Measurements from ENCODE around the gene UBE2U. TPM values are rescaled to one million over a fixed set of nuclear protein-coding genes. Genes with fewer than 3 reads are reported as not detected.
"Not testable (repeated sequence)": the region's sequence is repeated elsewhere in the genome, so short reads cannot be mapped to it uniquely, and the experiment has no call there.

The UBE2U gene
- total and polyA plus RNA-seq, 7 experiments from 2014 or later = not detected

DNA sequence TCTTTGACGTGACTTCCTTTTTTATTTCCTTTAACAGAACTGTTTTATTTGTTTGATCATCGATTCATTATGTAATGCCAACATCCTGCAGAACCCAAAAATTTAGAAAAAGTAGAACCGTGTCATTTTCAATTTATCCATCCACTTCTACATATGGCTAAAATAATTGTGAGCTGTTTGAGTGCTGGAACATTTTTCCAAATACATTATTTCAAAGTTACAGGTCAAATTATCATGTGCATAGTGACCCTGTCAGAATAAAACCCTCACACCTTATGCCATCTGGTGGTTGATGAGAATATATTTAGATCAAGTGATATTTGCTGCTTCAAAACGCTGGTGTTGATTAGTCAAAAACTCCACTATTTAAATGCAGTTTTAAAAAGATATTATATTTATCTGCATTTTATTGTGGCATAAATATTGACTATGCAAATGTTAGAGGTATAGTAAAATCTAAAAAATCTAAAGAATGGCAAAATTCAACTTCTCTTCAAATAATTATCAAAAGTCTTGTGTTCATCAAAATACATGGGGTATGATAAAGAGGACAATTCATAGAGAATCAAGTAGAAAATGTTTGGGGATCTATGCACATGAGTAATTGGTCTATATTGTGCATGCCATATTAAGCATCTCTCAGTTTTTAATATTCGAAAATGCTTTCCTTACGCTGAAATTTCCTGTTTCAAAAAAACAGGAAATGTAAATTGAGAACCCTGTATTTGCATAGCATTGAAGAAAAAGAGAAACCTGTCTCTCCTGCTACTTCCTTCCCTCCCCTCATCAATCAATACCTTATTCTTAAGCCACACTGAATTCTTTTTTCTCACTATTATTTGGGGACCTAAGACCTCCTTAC lies 39.7 kb downstream of the UBE2U start:
- ChIA-PET CTCF (interaction anchor here (0.6 to 3.3 kb wide), 9 partner anchors 80 to 1219 kb away, joined by 3 to 21 read pairs (median 3); no protein-coding TSS in a partner anchor), POLR2A (interaction anchor here (0.6 to 1.0 kb wide), 3 partner anchors 592 to 650 kb away, joined by 3 to 4 read pairs (median 4); partner anchors contain the start of gene PGM1)
- DNase-seq = peak in 6 of 9 donors; percentile 1 to 50 (median 36)
- Mint-ChIP-seq H3K27me3 (peaks cover 11 to 15% (median 12%) of the 10 kb centered on the region in 5 donors), H3K27ac (peak overlapping the region; percentile 5 to 78 (median 69)), H3K9me3 (peaks cover 0 to 2% (median 0%) of the 10 kb centered on the region in 11 donors), H3K4me3 (peak overlapping the region; percentile 53 to 87 (median 74)), H3K4me1 (peaks cover 11 to 38% (median 28%) of the 10 kb centered on the region in 7 donors), H3K36me3 (no peaks in the 10 kb centered on the region)
- intact Hi-C loops (cut with micrococcal nuclease) = loop anchor here (1.0 to 10.0 kb wide), 7 partner anchors 106 to 1402 kb away; partner anchors contain the start of gene ROR1 (in 1 of the 2)
- no peaks in the 10 kb centered on the region for H3K9me3 ChIP-seq (ENCODE audit: control insufficient read depth in 2 of 3, low read length in 3 of 3)
- no peaks in the 10 kb centered on the region for H3K36me3 ChIP-seq (ENCODE audit: control insufficient read depth in 2 of 3, insufficient read depth in 3 of 3, low read length in 3 of 3)
- ATAC-seq = peak; percentile 56
- H3K27me3 ChIP-seq (ENCODE audit: control insufficient read depth in 2 of 2, insufficient read depth in 2 of 2, low read length in 2 of 2) = no peaks in the 10 kb centered on the region
- peak overlapping the region; percentile 15 for H3K4me3 ChIP-seq (ENCODE audit: low read length)
- peaks cover 0 to 13% of the 10 kb centered on the region in 2 donors for H3K4me1 ChIP-seq (ENCODE audit: control insufficient read depth in 2 of 2, insufficient read depth in 2 of 2, low read length in 2 of 2)
- peak overlapping the region; percentile 8 for H3K27ac ChIP-seq (ENCODE audit: low read depth, low read length)

DNA sequence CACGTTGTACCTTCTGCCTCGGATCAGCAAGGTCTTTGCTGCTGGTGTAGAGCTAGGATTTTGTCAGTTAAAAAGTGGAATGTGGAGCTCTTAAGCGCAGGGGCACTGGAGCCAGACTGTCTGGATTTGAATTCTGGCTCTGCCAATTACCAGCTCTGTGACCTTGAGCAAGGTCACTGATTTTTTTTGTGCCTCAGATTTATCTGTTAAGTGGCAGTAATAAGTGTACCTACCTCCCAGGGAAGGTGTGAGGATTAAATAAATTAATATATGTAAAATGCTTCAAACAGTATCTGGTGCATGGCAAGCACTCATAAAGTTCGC lies 40.3 kb downstream of the UBE2U start:
- CTCF ChIA-PET = interaction anchor here (0.6 to 3.3 kb wide), 6 partner anchors 80 to 1219 kb away, joined by 3 to 21 read pairs (median 4); no protein-coding TSS in a partner anchor
- no peaks in the 10 kb centered on the region for H3K27me3 ChIP-seq (ENCODE audit: control insufficient read depth in 2 of 2, insufficient read depth in 2 of 2, low read length in 2 of 2)
- no peaks in the 10 kb centered on the region for H3K36me3 Mint-ChIP-seq
- H3K36me3 ChIP-seq (ENCODE audit: control insufficient read depth in 2 of 3, insufficient read depth in 3 of 3, low read length in 3 of 3) = no peaks in the 10 kb centered on the region
- peak overlapping the region; percentile 15 for H3K4me3 ChIP-seq (ENCODE audit: low read length)
- peaks cover 12 to 17% (median 16%) of the 10 kb centered on the region in 5 donors for H3K27me3 Mint-ChIP-seq
- H3K4me3 Mint-ChIP-seq = peak overlapping the region; percentile 53 to 87 (median 74)
- ATAC-seq = no peak
- H3K27ac Mint-ChIP-seq = peak overlapping the region; percentile 5 to 76 (median 56)
- peaks cover 11 to 38% (median 28%) of the 10 kb centered on the region in 7 donors for H3K4me1 Mint-ChIP-seq
- intact Hi-C loops (cut with micrococcal nuclease) = loop anchor here (1.0 to 10.0 kb wide), 6 partner anchors 106 to 1049 kb away; partner anchors contain the start of gene ROR1 (in 1 of the 2)
- H3K9me3 ChIP-seq (ENCODE audit: control insufficient read depth in 2 of 3, low read length in 3 of 3) = no peaks in the 10 kb centered on the region
- peaks cover 0 to 2% (median 0%) of the 10 kb centered on the region in 11 donors for H3K9me3 Mint-ChIP-seq
- no peak overlapping the region for H3K27ac ChIP-seq (ENCODE audit: low read depth, low read length)
- POLR2A ChIA-PET = interaction anchor here (0.9 to 1.0 kb wide), 2 partner anchors 593 to 650 kb away, joined by 4 read pairs; partner anchors contain the start of gene PGM1
- DNase-seq = no peak
- peaks cover 0 to 13% of the 10 kb centered on the region in 2 donors for H3K4me1 ChIP-seq (ENCODE audit: control insufficient read depth in 2 of 2, insufficient read depth in 2 of 2, low read length in 2 of 2)

DNA sequence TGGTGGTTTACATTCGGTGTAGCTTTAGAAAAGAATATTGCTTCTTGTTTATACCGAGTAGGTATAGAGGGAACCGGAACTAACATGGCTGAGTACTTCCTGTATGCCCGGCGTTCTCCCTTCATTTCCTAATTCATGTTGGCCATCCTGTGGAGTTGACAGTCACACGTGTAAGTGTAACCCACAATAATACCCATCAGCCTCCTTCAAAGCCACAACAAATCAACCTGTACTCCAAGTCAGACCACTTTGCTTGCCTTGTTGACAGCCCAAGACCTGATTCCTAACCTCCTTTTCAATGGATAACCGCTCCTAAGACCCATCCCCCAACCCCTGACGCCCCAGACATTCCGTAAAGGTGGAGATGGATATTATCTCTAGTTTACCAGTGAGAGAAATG lies 42.1 kb downstream of the UBE2U start:
- H3K27ac ChIP-seq (ENCODE audit: low read depth, low read length) = no peak overlapping the region
- intact Hi-C loops (cut with micrococcal nuclease) = loop anchor here (5.0 to 10.0 kb wide), 5 partner anchors 108 to 1403 kb away; partner anchors contain the start of genes FOXD3 (in 1 of the 2) and ROR1 (in 1 of the 2)
- DNase-seq (peak in 1 of 9 donors; percentile 9), ATAC-seq (no peak)
- H3K9me3 ChIP-seq (ENCODE audit: control insufficient read depth in 2 of 3, low read length in 3 of 3) = no peaks in the 10 kb centered on the region
- POLR2A ChIA-PET = interaction anchor here (0.6 kb wide), 1 partner anchor 623 kb away, joined by 6 read pairs; no protein-coding TSS in a partner anchor
- peaks cover 0 to 2% of the 10 kb centered on the region in 2 donors for H3K27me3 ChIP-seq (ENCODE audit: control insufficient read depth in 2 of 2, insufficient read depth in 2 of 2, low read length in 2 of 2)
- peaks cover 0 to 13% of the 10 kb centered on the region in 2 donors for H3K4me1 ChIP-seq (ENCODE audit: control insufficient read depth in 2 of 2, insufficient read depth in 2 of 2, low read length in 2 of 2)
- Mint-ChIP-seq H3K9me3 (no peaks in the 10 kb centered on the region), H3K4me1 (peaks cover 9 to 38% (median 28%) of the 10 kb centered on the region in 7 donors), H3K36me3 (no peaks in the 10 kb centered on the region), H3K27ac (peak overlapping the region in 8 of 9 donors; percentile 1 to 81 (median 56)), H3K4me3 (peak overlapping the region; percentile 18 to 81 (median 60)), H3K27me3 (peaks cover 14 to 23% (median 19%) of the 10 kb centered on the region in 5 donors)
- no peaks in the 10 kb centered on the region for H3K36me3 ChIP-seq (ENCODE audit: control insufficient read depth in 2 of 3, insufficient read depth in 3 of 3, low read length in 3 of 3)
- CTCF ChIA-PET = interaction anchor here (1.0 to 3.3 kb wide), 7 partner anchors 21 to 688 kb away, joined by 3 to 21 read pairs (median 7); no protein-coding TSS in a partner anchor
- H3K4me3 ChIP-seq (ENCODE audit: low read length) = peak overlapping the region; percentile 34

DNA sequence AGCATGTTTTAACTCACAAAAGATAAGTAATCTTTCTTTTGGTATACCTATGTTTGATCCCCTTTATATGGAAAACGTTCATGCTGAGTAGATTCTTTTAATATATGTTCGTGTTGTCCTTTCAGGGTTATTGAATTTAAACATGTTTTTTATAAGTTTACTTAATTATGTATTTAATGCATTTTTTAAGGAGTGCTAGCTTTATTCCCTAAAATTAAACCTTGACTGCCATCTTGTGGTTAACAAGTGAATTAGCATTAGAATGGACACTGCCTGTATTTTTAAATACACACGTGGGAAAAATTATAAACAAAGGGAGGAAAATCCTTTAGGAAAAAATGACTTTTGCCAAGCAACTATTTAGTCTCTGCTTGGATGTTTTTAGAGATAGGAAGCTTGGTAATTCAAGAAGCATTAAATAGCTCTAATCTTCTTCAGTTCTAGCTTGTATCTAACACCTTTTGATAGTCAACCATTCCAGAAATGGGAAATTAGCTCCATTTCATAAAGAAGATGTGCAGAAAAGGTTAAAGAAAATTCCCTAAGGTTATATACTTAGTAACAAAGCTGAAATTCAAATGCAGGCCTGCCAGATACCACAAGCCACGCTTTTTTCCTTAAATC lies 43.0 kb downstream of the UBE2U start:
- Mint-ChIP-seq H3K4me1 (peaks cover 7 to 38% (median 28%) of the 10 kb centered on the region in 7 donors), H3K4me3 (no peak overlapping the region), H3K27me3 (peaks cover 14 to 23% (median 19%) of the 10 kb centered on the region in 5 donors), H3K9me3 (no peaks in the 10 kb centered on the region), H3K36me3 (no peaks in the 10 kb centered on the region), H3K27ac (no peak overlapping the region)
- Histone ChIP-seq H3K4me1 (ENCODE audit: control insufficient read depth in 2 of 2, insufficient read depth in 2 of 2, low read length in 2 of 2) (peaks cover 0 to 13% of the 10 kb centered on the region in 2 donors), H3K36me3 (ENCODE audit: control insufficient read depth in 2 of 3, insufficient read depth in 3 of 3, low read length in 3 of 3) (no peaks in the 10 kb centered on the region), H3K4me3 (ENCODE audit: low read length) (no peak overlapping the region), H3K27ac (ENCODE audit: low read depth, low read length) (no peak overlapping the region), H3K27me3 (ENCODE audit: control insufficient read depth in 2 of 2, insufficient read depth in 2 of 2, low read length in 2 of 2) (peaks cover 0 to 2% of the 10 kb centered on the region in 2 donors), H3K9me3 (ENCODE audit: control insufficient read depth in 2 of 3, low read length in 3 of 3) (no peaks in the 10 kb centered on the region)
- ATAC-seq = no peak
- CTCF ChIA-PET = interaction anchor here (0.5 to 3.1 kb wide), 19 partner anchors 9 to 1407 kb away, joined by 3 to 20 read pairs (median 4); no protein-coding TSS in a partner anchor
- POLR2A ChIA-PET = no interaction called here
- intact Hi-C loops (cut with micrococcal nuclease) = loop anchor here (1.0 to 10.0 kb wide), 10 partner anchors 109 to 1405 kb away; partner anchors contain the start of genes FOXD3 (in 1 of the 2) and ROR1 (in 1 of the 2)
- DNase-seq = peak in 6 of 9 donors; percentile 16 to 55 (median 46)

DNA sequence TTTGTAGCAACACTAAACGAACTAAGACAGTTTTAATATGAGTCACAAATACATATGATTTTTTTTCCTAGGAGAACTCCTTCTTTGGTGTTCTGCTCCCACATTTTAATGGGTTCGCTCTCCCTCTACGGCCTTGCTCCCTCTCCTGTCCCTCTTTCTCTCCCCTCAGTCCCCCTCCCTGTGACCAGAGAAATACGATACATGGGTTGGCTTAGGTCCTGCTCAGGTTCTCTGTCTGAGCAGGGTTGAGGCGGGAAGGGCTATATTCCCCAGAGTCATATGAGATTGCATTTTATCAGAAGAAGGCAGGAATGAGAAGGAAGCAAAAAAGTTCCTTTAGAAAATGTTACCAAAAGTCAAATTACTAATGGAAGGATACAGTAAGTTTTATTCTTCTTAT lies 44.6 kb downstream of the UBE2U start:
- H3K36me3 Mint-ChIP-seq = peaks cover 0 to 4% (median 0%) of the 10 kb centered on the region in 5 donors
- no peak overlapping the region for H3K27ac Mint-ChIP-seq
- no peak overlapping the region for H3K4me3 ChIP-seq (ENCODE audit: low read length)
- H3K9me3 ChIP-seq (ENCODE audit: control insufficient read depth in 2 of 3, low read length in 3 of 3) = no peaks in the 10 kb centered on the region
- intact Hi-C loops (cut with micrococcal nuclease) = loop anchor here (5.0 to 10.0 kb wide), 5 partner anchors 111 to 1406 kb away; partner anchors contain the start of genes FOXD3 (in 1 of the 2) and ROR1 (in 1 of the 2)
- ChIA-PET POLR2A (no interaction called here), CTCF (interaction anchor here (1.9 to 2.4 kb wide), 5 partner anchors 9 to 674 kb away, joined by 7 to 20 read pairs (median 13); no protein-coding TSS in a partner anchor)
- H3K27me3 Mint-ChIP-seq = peaks cover 13 to 35% (median 18%) of the 10 kb centered on the region in 5 donors
- no peak overlapping the region for H3K4me3 Mint-ChIP-seq
- DNase-seq (no peak), ATAC-seq (no peak)
- H3K4me1 Mint-ChIP-seq = peaks cover 7 to 33% (median 23%) of the 10 kb centered on the region in 7 donors
- no peaks in the 10 kb centered on the region for H3K36me3 ChIP-seq (ENCODE audit: control insufficient read depth in 2 of 3, insufficient read depth in 3 of 3, low read length in 3 of 3)
- H3K27me3 ChIP-seq (ENCODE audit: control insufficient read depth in 2 of 2, insufficient read depth in 2 of 2, low read length in 2 of 2) = peaks cover 0 to 2% of the 10 kb centered on the region in 2 donors
- peaks cover 0 to 13% of the 10 kb centered on the region in 2 donors for H3K4me1 ChIP-seq (ENCODE audit: control insufficient read depth in 2 of 2, insufficient read depth in 2 of 2, low read length in 2 of 2)
- no peak overlapping the region for H3K27ac ChIP-seq (ENCODE audit: low read depth, low read length)
- H3K9me3 Mint-ChIP-seq = peaks cover 0 to 4% (median 2%) of the 10 kb centered on the region in 11 donors

DNA sequence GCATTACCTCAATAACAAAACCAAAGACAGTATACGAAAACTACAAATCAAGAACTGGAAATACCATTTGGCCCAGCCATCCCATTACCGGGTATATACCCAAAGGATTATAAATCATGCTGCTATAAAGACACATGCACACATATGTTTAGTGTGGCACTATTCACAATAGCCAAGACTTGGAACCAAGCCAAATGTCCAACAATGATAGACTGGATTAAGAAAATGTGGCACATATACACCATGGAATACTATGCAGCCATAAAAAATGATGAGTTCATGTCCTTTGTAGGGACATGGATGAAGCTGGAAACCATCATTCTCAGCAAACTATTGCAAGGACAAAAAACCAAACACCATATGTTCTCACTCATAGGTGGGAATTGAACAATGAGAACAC lies 47.0 kb downstream of the UBE2U start:
- peaks cover 26 to 47% (median 34%) of the 10 kb centered on the region in 5 donors for H3K27me3 Mint-ChIP-seq
- POLR2A ChIA-PET = not testable (repeated sequence)

More for the DNA sequence above, 47.0 kb downstream of the UBE2U start:
- H3K36me3 ChIP-seq (ENCODE audit: control insufficient read depth in 2 of 3, insufficient read depth in 3 of 3, low read length in 3 of 3); H3K9me3 ChIP-seq (ENCODE audit: control insufficient read depth in 2 of 3, low read length in 3 of 3); CTCF ChIA-PET; H3K27me3 ChIP-seq (ENCODE audit: control insufficient read depth in 2 of 2, insufficient read depth in 2 of 2, low read length in 2 of 2); H3K27ac Mint-ChIP-seq; intact Hi-C loops (cut with micrococcal nuclease); H3K4me3 ChIP-seq (ENCODE audit: low read length); DNase-seq; ATAC-seq; H3K4me1 ChIP-seq (ENCODE audit: control insufficient read depth in 2 of 2, insufficient read depth in 2 of 2, low read length in 2 of 2); H3K4me3 Mint-ChIP-seq; H3K27ac ChIP-seq (ENCODE audit: low read depth, low read length): not testable (repeated sequence)
- Mint-ChIP-seq H3K4me1 (peaks cover 3 to 11% (median 3%) of the 10 kb centered on the region in 7 donors), H3K9me3 (peaks cover 0 to 19% (median 11%) of the 10 kb centered on the region in 11 donors), H3K36me3 (peaks cover 0 to 13% (median 0%) of the 10 kb centered on the region in 5 donors)

All from naive thymus-derived CD4-positive, alpha-beta T cell (primary cell).